Sigmoid colon (tissue), 3 donors: ENCODE measurements around the gene WWC1.

ENCODE experiments used
- CTCF ChIP-seq, 4 experiments: fragments of 450-650 bp in 3 of 4; fragments of 200-600 bp in 1 of 4; IDR thresholded peaks; one replicate each; pipeline ENCODE4 v1.5.1; 2016 to 2019; ENCODE audit warnings: antibody characterized with exemption in 4 of 4, mild to moderate bottlenecking in 3 of 4, moderate library complexity in 2 of 4
- POLR2A ChIP-seq, 2 donors: fragments of 450-650 bp; IDR thresholded peaks; one replicate each; pipeline ENCODE4 v1.6.1; 2016; ENCODE audit warnings: antibody characterized with exemption in 2 of 2, mild to moderate bottlenecking in 2 of 2, moderate library complexity in 2 of 2

GRCh38 chr5:168471785-168472184 is 180.3 kb downstream of the WWC1 start:
- TF ChIP-seq CTCF (IDR thresholded peaks at IDR 0.05), result no peak
- TF ChIP-seq POLR2A (IDR thresholded peaks at IDR 0.05), result no peak
